Stimulated activated CD8-positive, alpha-beta memory T cell treated with anti-CD3 and anti-CD28 coated beads, Interleukin-15, amount 100 ng/mL, for 24 hours (primary cell): ENCODE results near the gene CAST.
"Not testable (repeated sequence)": the region's sequence is repeated elsewhere in the genome, so short reads cannot be mapped to it uniquely, and the experiment has no call there.

Source experiments
- DNase-seq: peaks from one replicate; pipeline ENCODE4 v3.0.0-alpha.2; 2020; ENCODE audit warnings: low read depth

The CAST gene

DNA sequence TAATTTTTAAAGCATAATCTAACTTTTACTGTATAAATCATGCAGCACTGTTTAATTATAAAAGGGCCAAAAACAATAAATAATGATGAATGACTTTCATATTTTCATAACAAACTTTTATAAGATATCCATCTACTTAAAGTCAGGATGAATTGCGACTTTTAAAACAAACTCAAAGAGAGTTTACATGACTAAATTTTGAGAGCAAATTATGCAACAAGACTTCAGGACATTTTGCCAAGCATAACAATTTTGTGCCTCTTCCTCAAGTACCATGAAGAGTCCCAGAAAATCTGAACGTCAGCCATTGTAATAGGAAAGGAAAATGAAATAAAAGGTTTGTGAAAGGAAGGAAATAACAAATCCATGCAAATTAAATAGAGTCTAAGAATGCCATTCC, 121.2 kb downstream of the CAST start:
- DNase-seq, result no peak

DNA sequence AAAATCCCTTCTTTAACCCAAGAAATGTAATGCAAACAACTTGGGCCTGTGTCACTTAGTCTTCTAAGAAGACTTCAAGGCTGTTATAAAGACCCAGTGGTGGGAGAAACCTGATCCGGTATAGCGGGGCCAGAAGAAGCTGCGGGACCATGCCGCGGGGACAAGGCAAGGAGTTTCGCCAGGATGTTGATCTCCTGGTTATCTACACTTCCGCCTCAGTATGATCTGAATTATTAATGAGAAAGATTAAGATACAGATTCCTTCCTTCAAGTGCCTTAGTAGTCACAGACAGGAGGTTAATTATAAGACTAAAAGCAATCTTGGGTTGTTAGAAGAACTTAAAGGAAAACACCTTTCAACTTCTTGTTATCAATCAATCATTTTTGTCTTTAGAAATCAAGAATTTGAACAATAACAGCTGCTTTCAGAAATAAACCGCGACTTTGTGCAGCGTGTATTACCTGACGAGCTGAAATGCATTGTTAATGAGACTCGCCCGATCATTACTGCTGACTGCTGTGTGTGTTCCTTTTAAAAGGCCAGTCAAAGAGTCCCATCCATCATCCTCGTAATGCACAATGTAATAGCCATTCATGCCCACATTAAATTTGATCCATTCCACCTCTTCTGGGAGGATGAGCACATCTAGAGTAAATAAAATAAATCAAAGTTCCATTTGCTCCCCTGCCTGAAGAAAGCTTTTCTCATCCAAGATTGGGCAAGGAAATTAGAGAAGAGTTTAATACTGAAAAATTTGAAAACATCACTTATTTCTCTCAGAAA, 123.3 kb downstream of the CAST start:
- no peak for DNase-seq

DNA sequence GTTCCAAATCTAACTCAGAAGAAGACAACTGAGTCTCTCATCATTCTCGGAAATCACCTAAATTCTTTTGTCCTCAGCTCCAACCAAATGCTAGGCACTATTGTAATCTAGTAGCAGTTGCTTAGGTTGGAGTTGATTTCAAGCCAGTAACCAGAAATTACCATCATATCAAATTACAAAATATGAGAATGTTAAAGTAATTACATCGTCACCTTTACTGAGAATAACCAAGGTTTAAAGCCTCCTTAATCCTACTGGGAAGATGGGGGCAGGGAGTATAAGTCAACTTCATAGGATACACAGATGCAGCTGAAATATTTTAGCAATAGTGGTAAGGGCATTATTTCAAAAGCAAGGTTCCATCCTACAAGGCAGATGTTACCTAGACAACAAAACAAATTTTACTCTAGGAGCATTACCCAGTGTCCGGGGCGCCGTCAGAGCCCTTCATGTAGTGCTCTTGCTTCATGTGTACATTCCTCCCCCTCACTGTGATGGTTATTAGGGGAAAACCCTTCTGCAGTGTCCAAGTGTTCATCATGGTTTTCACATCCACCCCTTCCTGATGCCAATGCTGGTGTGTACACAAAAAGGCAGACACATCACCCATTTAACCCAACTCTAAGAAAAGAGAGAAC, 126.1 kb downstream of the CAST start:
- DNase-seq, result no peak

DNA sequence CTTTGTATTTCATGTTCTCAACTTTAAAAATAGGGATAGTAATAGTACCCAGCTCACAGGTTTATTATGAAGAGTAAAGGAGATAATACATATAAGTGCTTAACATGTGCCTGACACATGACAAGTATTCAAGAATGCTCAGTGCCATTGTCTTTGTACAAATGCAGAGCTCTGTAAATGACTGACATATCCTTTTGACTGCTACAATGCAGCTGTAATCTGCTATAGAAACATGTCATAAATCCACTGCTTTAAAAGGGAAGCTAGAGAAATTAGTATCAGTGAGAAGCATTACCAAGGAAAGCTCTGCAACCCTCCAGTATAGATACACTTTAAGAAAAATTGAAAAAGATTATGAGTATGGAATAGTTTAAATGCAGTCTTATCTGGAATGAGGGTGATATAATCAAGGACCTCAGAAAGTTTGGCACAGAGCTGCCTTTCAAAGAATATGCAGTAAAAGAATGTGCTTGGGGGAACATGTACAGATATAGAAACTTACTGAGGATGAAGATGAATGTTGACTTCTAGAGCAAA, 127.7 kb downstream of the CAST start:
- no peak for DNase-seq

DNA sequence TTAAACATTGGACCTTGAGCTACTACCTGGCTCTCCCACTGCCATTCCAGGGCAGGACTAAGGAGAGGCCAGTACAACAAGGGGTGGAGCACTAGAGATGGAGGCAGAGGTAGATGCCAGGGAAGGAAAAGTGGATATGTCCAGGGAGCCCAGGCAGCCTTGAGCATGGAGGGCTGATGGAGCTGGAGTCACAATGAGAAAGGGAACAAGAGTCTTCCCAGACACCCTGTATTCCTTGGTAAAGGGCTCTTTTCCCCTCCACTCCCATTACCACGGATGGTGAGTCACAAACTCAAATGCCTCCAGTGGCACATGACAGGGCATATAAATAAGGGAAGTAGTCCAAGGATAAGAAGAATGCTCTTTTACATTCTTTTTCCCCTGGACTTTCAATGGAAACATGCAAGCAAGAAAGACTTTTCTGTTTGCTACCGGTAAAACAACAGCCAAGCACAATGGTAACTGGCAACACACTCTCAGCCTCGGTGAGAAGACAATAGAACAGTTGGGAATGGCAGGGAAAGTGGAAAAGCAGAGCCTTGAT, 128.9 kb downstream of the CAST start:
- DNase-seq, result no peak

DNA sequence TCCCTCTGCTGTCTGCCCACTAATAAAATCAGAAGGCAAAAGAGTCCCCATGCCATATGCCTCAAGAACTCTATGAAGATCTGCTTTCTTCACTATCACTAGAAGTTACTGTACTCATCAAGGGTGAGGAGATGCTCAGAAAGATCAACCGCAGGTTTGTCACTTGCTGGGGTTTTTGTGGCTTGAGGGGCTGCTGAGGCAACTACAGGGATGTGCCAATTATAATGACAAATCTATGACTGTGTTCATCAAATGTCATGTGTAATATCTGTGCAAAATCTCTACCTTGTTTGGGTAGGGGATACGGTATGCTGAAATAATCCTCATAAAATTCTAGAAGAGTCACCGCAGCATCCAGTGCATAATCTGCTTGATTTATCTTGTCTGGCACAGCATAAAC, 132.6 kb downstream of the CAST start:
- DNase-seq, result no peak

DNA sequence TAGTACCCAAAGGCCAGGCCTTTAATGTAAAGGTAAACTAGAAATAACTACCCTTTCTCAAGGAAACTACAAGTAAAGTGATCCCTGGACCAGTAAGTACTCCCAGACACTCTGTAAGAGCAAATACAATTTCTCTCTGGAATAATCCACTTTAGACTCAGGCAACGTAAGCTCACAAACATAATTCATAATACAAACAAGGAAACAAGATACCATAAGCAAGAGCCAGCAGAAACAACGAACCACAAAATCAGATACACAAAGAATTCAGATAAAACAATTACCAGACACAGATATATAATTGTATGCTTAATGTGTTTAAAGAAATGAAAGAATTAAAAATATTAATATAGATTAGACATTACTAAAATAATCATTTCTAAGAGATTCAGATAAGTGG, 133.4 kb downstream of the CAST start:
- DNase-seq, result no peak

DNA sequence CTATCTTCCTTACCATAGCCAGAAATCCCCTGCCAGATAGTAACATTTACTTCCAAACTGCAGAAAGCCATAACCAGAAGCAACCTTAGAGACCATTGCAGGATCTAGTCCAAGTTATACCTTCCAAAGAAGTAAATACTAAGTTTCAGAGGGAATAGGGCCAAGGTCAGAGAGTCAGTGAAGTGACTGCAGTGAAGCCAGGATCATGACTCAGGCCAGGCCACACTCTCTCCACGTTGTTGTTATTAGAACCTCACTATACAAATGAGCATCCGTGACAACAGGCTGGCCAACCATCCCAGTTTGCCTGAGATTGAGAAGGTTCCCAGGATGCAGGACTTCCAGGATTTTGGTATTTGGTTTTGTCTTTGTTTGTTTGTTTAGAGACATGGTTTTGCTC, 134.3 kb downstream of the CAST start:
- no peak for DNase-seq

DNA sequence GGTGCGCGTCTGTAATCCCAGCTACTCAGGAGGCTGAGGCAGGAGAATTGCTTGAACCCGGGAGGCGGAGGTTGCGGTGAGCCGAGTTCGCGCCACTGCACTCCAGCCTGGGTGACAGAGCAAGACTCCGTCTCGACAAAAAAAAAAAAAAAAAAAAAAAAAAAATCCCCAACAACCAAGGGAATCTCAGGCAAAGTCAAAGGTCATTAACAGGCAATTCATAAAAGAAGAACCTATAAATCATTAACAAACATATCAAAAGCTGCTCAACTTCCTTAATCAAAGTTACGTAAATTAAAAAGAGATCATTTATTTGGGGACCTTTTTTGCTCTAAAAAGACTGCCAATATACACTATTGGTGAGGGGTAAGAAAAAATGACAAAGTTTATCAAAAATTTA, 139.5 kb downstream of the CAST start:
- DNase-seq, result not testable (repeated sequence)

DNA sequence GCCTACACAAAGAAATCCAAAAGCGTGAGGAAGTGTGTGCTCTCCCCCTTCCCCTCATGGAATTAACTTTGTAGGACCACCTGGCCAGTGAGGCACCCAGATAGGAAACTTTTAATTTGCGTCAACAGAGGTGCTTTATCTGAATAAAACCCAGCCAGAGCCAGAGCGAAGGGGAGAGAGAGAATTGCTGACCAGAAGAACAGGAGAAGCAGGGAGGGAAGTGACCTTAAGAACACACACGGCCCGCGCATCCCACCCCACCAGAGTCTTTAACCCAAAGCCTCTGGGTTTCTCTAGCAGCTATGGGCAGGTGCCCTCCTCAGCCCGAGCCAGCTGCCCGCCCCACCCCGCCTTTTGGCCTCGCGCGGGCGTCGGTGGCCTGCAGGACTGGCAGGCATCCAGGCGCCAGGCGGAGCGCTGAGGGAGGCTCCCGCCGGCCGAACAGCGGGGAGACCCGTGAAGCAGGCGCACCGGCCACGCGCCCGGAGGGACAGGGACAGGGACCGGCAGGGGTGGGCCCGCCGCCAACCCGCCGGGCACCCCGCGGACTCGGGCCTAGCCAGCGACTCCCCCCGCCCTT, 145.0 kb downstream of the CAST start:
- DNase-seq, result no peak

DNA sequence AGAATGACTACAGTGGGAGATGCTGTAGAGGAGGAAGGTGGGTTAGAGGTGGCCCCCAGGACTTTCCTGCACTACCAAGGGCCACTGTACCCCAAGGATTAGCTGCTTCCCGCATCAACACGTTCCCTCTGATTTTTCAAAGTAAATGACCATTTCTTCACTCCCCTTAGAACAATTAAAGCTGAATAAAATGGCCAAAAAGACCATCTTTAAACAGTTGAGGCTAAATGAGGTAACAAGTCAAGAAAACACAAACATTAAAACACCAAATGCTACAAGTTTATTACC, 146.3 kb downstream of the CAST start:
- no peak for DNase-seq

DNA sequence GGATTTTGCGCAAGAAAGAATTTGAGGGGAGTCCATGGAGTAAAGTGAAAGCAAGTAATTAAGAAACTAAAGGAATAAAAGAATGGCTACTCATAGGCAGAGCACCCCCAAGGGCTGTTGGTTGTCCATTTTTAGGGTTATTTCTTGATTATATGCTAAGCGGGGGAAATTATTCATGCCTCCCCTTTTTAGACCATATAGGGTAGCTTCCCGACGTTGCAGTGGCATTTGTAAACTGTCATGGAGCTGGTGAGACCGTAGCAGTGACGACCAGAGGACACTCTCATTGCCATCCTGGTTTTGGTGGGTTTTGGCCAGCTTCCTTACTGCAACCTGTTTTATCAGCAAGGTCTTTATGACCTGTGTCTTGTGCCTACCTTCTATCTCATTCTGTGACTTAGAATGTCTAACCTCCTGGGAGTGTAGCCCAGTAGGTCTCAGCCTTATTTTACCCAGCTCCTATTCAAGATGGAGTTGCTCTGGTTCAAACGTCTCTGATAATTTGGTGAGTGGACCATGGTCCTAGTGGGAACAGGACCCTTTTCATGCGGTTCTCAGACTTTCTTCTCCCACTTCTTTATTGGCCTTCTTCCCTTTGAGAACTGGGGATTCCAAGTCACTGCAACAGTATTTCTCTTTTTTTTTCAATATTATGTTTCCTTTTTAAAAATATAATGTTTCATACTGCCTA, 146.8 kb downstream of the CAST start:
- DNase-seq, result no peak

DNA sequence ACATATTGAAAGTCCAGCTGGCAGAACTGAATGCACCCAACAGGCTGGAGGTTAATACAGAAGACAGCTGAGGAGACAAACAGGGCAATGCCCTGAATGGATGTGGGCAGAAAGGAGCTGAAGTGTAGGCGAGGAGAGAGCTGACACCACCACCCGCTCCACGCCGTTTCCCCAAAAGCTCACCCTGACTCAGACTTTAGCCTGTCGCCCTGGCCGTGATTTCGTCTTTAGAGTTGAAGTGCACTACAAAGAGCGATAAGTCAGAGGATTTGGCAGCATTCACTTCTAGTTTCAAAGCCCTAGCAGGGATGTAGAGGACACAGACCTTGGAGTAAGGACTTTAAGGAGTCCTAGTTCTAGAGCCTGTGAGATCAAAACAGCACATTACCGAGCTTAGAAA, 147.7 kb downstream of the CAST start:
- DNase-seq, result no peak

DNA sequence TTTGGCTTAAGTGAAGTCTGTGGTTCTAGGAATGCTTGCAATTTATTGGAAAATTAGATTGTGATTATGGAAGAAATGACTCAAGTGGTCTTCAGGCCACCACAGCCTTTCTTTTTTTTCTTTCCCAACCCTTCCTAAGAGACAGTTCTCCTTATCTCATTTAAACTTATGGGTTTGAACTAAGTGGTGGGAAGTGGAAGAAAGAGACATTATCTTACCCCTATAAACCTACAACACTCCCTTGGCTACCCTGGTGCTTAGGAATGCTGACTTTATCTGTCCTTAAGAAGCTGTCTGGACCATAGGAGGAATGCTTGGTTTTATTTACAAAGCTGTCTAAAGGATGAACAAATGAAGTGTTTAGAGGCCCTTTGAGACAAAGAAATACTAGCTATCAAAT, 150.7 kb downstream of the CAST start:
- DNase-seq, result no peak

DNA sequence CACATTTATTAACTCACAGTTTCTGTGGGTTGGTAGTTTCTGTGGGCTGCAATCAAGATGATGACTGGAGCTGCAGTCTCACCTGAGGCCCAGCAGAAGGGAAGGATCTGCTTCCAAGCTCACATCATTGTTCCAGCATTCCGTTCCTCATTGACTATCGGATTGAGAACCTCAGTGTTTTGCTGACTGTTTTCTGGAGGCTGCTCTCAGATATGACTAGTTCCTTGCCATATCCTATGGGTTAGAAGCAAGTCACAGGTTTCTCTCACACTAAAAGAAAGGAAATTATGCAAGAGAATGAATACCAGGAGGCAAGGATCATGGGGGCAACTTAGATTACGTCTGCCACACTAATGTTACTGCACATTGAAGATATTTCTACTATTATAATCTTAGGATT, 151.9 kb downstream of the CAST start:
- DNase-seq, result no peak

DNA sequence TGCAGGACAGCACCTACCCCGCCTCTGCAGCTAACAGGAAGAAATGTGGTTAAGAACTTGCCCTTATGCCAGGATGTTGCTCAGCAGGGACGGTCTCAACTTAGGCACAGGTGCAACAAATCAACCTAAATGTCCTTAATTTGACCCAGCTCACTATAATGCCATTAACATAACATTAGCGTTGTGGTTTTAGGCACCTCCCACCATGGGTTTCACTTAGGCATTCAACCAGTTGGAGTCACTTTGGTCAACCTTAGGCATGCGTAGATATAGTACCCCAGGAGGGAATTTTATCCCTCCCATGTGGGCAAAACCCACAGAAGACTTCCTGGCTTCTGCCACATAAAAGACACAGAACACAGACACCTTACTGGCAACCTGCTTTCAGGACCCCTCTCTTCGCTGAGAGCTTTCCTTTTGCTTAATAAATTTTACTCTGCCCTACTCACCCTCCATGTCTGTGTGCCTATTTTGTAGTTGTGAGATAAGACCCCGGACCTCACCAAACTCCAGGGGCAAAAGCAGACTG, 154.3 kb downstream of the CAST start:
- DNase-seq, result no peak

DNA sequence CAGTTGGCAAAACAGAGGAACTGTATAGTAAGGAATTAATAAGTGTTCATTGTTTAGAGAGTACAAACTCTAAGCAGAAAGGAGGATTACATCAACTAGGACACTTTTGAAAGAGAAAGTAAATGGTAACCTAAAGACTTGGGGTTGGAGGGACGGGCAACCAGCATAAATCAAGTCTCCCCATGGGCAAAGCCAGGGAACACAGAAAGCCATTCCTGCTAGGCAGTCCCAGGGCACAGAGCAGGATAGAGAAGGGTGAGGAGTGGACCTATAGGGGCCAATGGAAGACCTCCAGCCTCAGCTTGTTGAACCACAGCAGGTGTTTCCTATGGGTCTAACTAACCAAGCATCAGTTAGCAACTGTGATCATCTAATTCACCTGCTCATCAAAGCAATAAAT, 154.8 kb downstream of the CAST start:
- no peak for DNase-seq

DNA sequence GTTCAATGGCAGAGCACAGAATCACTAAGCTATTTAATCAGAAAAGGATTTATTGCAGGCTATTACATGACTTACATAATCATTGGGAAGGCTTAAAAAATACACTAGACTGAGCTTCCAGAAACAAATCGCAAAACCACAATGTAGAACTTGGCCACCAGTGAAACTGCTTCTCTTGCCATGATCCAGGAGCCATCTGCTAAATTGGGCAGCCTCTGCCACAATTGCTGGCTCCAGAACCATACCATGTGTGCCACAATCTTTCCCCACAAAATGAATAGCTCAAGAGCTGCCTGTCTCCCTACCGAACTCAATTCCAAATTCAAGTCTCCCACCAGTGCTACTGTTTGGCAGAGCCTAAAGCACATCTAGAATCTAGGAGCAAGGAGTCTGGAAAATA, 155.3 kb downstream of the CAST start:
- no peak for DNase-seq

DNA sequence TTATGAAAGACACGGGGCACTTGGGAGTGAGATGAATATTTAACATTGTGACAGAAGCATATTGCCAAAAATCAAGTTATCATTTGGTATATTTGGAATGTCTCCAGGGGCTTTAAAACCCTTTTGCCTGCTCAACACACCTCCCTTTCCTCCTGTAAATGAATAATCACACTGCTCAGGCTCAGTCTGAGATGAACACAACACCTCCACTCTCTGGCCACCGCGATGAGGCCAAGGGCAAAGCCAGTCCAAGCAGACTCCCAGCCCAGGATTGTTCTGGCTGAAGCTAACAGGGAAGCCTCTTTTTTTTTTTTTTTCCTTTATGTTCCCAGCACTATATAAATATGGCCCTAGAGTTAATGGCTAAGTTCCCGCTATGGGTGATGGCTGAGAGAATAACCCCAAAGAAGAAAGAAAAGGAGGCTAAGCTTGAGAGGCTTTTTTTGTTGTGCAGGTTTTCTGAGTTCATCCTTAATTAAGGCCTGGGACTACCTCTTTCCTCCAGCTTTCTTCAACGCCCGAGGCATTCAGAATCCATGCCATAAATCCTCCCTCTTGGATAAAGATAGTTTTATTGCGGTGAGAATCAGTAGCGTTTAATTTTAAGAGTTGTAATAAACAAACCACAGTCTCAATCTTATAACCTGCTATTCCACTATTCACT, 156.1 kb downstream of the CAST start:
- DNase-seq, result no peak

DNA sequence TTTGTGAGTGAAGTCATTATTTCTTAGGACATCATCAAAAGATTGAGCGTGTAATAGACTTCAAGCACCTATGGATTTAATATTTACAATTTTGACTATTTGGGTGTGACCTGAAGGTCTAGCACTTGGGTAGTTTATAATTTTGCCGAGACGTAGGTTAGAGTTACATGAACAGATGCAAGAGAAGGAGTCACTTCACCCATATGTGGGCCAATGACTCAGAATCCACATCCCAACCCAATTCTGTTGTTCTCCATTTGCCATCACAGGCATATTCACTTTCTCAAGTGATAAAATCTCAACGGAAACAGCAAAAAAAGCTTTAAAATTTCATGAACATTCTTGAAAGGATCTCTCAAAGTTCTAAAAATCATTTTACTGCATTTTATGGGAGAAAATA, 157.6 kb downstream of the CAST start:
- DNase-seq, result no peak

DNA sequence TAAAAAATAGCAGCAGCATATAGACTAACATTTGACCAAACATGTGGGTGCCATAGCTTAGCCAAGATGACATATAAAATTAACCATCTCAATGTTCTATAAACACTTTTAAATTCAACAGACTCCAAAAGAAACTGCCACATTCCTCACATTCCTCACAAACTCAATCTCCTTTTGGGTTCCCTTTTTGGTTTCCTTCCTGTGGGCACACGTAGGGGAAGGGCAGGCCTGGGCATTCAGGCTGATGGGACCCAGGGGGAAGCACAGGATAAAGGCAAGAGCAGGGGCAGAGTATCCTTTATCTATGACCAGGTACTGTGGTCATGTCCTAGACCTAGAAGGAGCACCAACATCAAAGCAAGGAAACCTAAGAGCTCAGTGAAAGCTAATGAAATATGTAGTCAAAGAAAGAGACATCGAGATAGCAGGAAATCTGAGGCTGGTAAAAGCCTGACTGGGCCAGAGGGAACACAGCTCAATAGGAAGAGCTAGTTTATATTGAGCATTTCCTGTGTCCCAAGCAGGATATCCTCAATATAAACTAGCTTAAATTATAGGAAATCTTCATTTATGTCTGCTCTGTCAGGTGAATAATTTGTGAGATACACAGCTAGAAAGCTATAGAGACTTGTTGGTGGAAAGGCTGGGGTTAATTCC, 159.2 kb downstream of the CAST start:
- no peak for DNase-seq
